RWPE1 (cell line): Measurements from ENCODE around the gene NT5DC3.

ENCODE experiments used
- CTCF ChIA-PET: fragments of 350-600 bp; sonication (Branson Sonifier 250); formaldehyde crosslinking; extraction: SDS; loops from one replicate; lab custom pipeline; 2021; lab: Yijun Ruan, JAX
- POLR2A ChIA-PET: fragments of 400-600 bp; formaldehyde crosslinking; extraction: SDS; loops from one replicate; lab custom pipeline; 2020; ENCODE audit warnings: antibody characterized with exemption; ENCODE audit not compliant: low non-redundant PET; lab: Yijun Ruan, JAX
- DNase-seq: peaks from one replicate; pipeline ENCODE4 v3.0.0; 2012; ENCODE audit warnings: low spot score
- H3K27ac ChIP-seq: fragments of 450-650 bp; 2 replicates; pipeline ENCODE4 v1.5.1; 2017
- CTCF ChIP-seq: fragments of 450-650 bp; conservative IDR thresholded peaks from 2 replicates; pipeline ENCODE4 v1.5.1; 2017; ENCODE audit warnings: low read depth, mild to moderate bottlenecking

The NT5DC3 gene

GRCh38 chr12:103809154-103809553 is 31.9 kb downstream of the NT5DC3 start:
- H3K27ac ChIP-seq, result no peak overlapping the region
- no peak for TF ChIP-seq CTCF
- POLR2A ChIA-PET, result no interaction called here
- DNase-seq, result no peak
- CTCF ChIA-PET, result interaction anchor here (1.0 kb wide), 1 partner anchor 34 kb away, joined by 3 read pairs; no protein-coding TSS in a partner anchor

DNA sequence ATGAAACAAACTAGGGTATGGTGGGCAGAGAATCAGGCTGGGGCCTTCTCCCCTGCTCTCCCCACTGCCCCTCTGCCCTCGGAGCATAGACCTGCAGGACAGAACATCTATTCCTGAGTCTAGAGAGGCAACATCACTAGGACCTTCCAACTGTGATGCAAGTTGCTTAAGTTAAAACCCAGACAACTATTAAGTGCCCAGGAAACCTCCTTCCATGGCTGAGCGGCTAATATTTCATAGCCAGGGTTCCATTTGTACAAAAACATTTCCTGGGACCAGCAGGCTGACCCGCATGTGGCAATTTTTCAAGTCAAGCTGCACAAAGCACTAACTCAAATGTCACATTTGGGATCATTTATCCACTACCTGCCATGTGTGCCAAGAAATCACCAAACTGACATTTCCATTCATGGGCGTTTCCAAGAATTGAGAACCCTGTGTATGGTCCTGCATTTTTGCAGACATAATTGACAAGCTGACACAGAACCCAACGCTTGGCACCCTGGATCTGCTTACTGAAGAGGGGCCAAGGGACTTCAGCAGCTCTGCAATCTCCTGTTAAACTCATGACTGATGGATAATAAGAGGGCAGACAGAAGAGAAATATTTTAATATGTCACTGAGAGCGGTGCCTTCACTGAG is 32.7 kb downstream of the NT5DC3 start:
- CTCF ChIA-PET, result no interaction called here
- POLR2A ChIA-PET, result no interaction called here
- H3K27ac ChIP-seq, result no peak overlapping the region
- TF ChIP-seq CTCF, result no peak
- DNase-seq, result no peak

DNA sequence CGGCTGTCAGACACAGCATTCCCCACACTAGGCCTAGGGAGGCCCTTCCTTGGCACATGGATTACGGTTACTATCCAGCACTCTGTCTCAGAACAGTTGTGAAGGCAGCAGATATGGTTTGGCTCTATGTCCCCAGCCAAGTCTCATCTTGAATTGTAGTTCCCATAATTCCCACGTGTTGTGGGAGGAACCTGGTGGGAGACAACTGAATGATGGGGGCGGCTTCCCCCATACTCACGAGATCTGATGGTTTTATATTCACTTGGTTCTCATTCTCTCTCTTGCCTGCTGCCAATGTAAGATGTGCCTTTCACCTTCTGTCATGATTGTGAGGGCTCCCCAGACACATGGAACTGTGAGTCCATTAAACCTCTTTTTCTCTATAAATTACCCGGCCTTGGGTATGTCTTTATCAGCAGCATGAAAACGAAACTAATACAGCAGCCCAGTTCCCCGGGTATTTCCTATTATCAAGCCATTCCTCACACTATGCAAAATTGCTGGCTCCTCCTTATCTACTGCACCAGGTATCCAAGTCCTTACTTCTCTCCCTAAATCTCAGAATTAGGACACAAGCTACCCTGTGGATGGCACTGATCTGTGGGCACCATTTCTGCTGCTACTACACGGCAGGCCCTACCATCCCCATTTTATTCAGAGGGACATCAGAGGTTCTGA is 33.3 kb downstream of the NT5DC3 start:
- POLR2A ChIA-PET, result no interaction called here
- DNase-seq, result no peak
- TF ChIP-seq CTCF, result no peak
- no peak overlapping the region for H3K27ac ChIP-seq
- CTCF ChIA-PET, result no interaction called here

DNA sequence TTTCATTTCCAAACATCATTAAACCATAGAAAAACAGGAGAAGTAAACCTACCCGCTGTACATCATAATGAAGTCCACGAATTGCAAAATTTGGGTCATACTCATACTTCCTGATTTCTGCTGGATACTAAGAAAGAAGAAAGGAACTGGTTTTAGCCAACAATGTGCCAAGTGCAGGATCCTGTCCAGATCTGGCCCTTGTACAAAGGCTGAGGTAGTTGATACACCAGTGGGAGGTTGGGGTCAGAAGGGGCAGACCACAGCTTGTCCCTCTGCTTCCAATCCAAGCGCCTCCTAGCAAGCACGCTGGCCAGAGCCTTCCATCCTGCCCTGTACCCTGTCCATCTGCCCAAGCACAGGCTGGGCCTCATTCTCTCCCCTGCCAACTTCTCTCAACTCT is 34.2 kb downstream of the NT5DC3 start:
- no peak for TF ChIP-seq CTCF
- peak overlapping the region; percentile 26; the same call in 1 of the 2 replicates for H3K27ac ChIP-seq
- ChIA-PET CTCF (interaction anchor here (0.9 kb wide), 1 partner anchor 15 kb away, joined by 3 read pairs; no protein-coding TSS in a partner anchor), POLR2A (no interaction called here)
- DNase-seq, result no peak

DNA sequence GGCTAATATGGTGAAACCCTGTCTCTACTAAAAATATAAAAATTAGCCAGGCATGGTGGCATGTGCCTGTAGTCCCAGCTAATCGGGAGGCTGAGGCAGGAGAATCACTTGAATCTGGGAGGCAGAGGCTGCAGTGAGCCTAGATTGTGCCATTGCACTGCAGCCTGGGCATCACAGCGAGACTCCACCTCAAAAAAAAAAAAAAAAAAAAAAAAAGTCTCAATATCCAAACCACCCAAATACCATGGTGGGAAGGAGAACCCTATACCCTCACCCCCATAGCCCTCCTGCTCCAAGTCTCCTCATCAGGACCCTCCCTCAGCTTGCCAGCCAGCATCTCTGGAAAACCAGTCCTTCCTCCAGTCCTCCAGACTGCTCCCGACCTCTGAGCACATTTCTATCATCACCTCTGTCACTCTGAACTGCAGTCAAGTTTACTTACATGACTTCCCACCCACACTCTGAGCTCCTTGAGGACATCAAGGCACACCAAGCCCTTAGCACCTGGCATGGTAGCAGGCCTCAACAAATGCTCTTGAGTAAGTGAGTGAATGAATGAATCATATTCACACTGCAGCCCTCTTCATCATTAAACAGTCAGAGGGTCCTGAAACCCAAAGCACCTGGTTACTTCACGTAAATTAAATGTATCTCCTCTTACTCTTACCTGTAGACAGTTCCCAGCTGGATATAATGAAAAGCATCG is 35.2 kb downstream of the NT5DC3 start:
- no peak for TF ChIP-seq CTCF
- ChIA-PET CTCF (no interaction called here), POLR2A (no interaction called here)
- peak overlapping the region; percentile 67 for H3K27ac ChIP-seq
- DNase-seq, result no peak

- CTCF ChIA-PET, result no interaction called here
- POLR2A ChIA-PET, result no interaction called here
- TF ChIP-seq CTCF, result no peak
- DNase-seq, result no peak
- no peak overlapping the region for H3K27ac ChIP-seq
Observed at GRCh38 chr12:103803847-103804246, 37.2 kb downstream of the NT5DC3 start.
